ENCODE results near the gene FBXO34. TPM values are rescaled to one million over a fixed set of nuclear protein-coding genes. Genes with fewer than 3 reads are reported as not detected.

FBXO34 gene
- total RNA-seq, 2 donors from 2014 or later: 39.8 to 70.9 TPM

DNA sequence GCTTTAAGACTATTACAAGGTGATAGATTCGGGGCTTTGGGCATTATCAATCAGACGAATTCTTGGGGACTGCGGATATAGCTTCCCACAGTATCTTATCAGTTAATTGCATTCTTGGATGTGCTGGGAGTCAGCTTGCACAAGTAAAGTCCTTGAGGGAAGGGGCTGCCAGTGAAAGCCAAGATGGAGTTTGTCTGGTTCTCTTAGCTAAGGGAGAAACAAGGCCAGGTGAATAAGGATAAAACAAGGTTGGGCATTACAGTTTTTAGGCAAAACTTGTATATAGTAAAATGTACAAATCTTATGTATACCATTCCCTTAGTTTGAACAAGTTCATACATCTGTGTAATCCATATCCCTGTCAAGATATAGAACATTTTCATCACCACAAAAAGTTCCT lies 5.5 kb downstream of the FBXO34 start:
- H3K27ac ChIP-seq: no peak overlapping the region
- intact Hi-C loops (cut with DNase I): no loop called here

GRCh38 chr14:55277972-55278740 lies 6.9 kb downstream of the FBXO34 start:
- H3K4me1 ChIP-seq: peaks cover 13% of the 10 kb centered on the region
- intact Hi-C loops (cut with DNase I): no loop called here

More for the DNA sequence above, 5.5 kb downstream of the FBXO34 start:
- Histone ChIP-seq H3K9ac (ENCODE audit: low read depth in 2 of 2, low read length in 2 of 2) (no peak overlapping the region), H3K36me3 (no peaks in the 10 kb centered on the region), H3K9me3 (no peaks in the 10 kb centered on the region), H3K4me1 (peaks cover 13% of the 10 kb centered on the region), H3K27me3 (no peaks in the 10 kb centered on the region), H3K4me3 (no peak overlapping the region)
- DNase-seq: no peak
- TF ChIP-seq CTCF (IDR thresholded peaks at IDR 0.05): no peak

DNA sequence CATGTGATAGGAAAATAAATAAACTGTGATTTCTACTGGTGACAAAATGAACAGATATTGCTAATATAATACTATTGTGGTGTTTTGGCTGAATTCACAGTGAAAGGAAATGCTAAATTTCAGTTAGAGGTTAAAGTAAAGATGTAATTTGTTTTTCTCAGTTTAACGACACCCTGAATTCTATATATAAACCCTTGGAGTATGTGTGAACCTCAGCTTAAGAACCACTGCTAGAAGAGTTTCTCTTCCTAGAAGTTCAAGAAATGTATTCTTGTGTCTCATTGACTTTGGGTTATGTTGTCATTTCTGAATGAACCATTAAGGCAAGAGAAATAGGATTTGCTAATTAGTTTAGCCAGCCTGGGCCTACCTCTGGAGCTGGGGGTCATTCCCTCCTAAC lies 8.2 kb downstream of the FBXO34 start:
- Histone ChIP-seq H3K27ac (no peak overlapping the region), H3K4me3 (no peak overlapping the region), H3K27me3 (no peaks in the 10 kb centered on the region), H3K4me1 (peaks cover 6% of the 10 kb centered on the region), H3K9ac (ENCODE audit: low read depth in 2 of 2, low read length in 2 of 2) (no peak overlapping the region), H3K9me3 (no peaks in the 10 kb centered on the region), H3K36me3 (no peaks in the 10 kb centered on the region)
- TF ChIP-seq CTCF (IDR thresholded peaks at IDR 0.05): no peak
- DNase-seq: no peak
- intact Hi-C loops (cut with DNase I): no loop called here

More at GRCh38 chr14:55277972-55278740, 6.9 kb downstream of the FBXO34 start:
- DNase-seq: no peak
- H3K27ac ChIP-seq: peak overlapping the region; percentile 8
- H3K9me3 ChIP-seq: no peaks in the 10 kb centered on the region
- TF ChIP-seq CTCF (IDR thresholded peaks at IDR 0.05): no peak
- H3K9ac ChIP-seq (ENCODE audit: low read depth in 2 of 2, low read length in 2 of 2): peak overlapping the region; percentile 8 to 29
- no peak overlapping the region for H3K4me3 ChIP-seq
- H3K27me3 ChIP-seq: no peaks in the 10 kb centered on the region
- no peaks in the 10 kb centered on the region for H3K36me3 ChIP-seq

- Histone ChIP-seq H3K27me3 (no peaks in the 10 kb centered on the region), H3K27ac (no peak overlapping the region), H3K9ac (ENCODE audit: low read depth in 2 of 2, low read length in 2 of 2) (no peak overlapping the region), H3K9me3 (no peaks in the 10 kb centered on the region), H3K4me3 (no peak overlapping the region), H3K4me1 (peaks cover 6% of the 10 kb centered on the region), H3K36me3 (no peaks in the 10 kb centered on the region)
- intact Hi-C loops (cut with DNase I): no loop called here
- no peak for TF ChIP-seq CTCF (IDR thresholded peaks at IDR 0.05)
- DNase-seq: no peak
Observed at GRCh38 chr14:55281316-55281839, 10.2 kb downstream of the FBXO34 start.

DNA sequence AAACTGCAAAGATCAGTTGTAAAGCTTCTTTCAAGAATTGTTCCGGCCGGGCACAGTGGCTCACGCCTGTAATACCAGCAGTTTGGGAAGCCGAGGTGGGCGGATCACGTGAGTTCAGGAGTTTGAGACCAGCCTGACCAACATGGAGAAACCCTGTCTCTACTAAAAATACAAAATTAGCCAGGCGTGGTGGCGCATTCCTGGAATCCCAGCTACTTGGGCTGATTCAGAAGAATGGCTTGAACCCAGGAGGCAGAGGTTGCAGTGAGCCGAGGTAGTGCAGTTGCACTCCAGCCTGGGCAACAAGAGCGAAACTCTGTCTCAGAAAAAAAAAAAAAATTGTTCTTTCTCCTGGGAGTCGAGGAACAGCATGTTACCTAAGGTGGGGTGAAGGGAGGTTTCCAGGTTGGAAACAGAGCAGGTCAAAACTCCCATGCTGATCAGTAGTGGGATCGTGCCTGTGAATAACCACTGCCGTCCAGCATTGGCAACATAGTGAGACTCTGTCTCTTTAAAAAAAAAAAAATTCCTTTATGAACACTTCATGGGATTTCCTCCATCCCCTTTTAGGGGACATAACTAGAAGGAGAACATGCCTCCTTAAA lies 13.9 kb downstream of the FBXO34 start:
- no peak for DNase-seq
- no peak overlapping the region for H3K27ac ChIP-seq
- no peak for TF ChIP-seq CTCF (IDR thresholded peaks at IDR 0.05)
- H3K9me3 ChIP-seq: no peaks in the 10 kb centered on the region
- no peaks in the 10 kb centered on the region for H3K4me1 ChIP-seq
- H3K36me3 ChIP-seq: no peaks in the 10 kb centered on the region
- no peak overlapping the region for H3K4me3 ChIP-seq
- no peaks in the 10 kb centered on the region for H3K27me3 ChIP-seq
- intact Hi-C loops (cut with DNase I): no loop called here
- no peak overlapping the region for H3K9ac ChIP-seq (ENCODE audit: low read depth in 2 of 2, low read length in 2 of 2)

Data from colonic mucosa (tissue), 4 donors.